Trophoblast cell (in vitro differentiated cells and primary cell): ENCODE measurements around the gene B3GNT4.
A peak's percentile ranks its signal among the peaks of the same experiment; 100 is the strongest.

Experiments
- DNase-seq, 2 donors: peaks; one replicate each; pipeline ENCODE4 v3.0.0-alpha.2; 2016
- H2AFZ ChIP-seq: 2 replicates; pipeline ENCODE4 v1.6.1; 2013; ENCODE audit warnings: low read length, moderate library complexity, mild to moderate bottlenecking; ENCODE audit not compliant: insufficient read depth, poor library complexity
- H2AK5ac ChIP-seq: 2 replicates; pipeline ENCODE4 v1.6.1; 2013; ENCODE audit warnings: mild to moderate bottlenecking, low read length
- H2BK120ac ChIP-seq: 2 replicates; pipeline ENCODE4 v1.6.1; 2013; ENCODE audit warnings: low read length, mild to moderate bottlenecking, moderate library complexity; ENCODE audit not compliant: insufficient read depth, poor library complexity
- H2BK12ac ChIP-seq: 2 replicates; pipeline ENCODE4 v1.6.1; 2013; ENCODE audit warnings: mild to moderate bottlenecking, low read length, moderate library complexity
- H2BK5ac ChIP-seq: 2 replicates; pipeline ENCODE4 v1.6.1; 2013; ENCODE audit warnings: low read length, low read depth, moderate library complexity, mild to moderate bottlenecking; ENCODE audit not compliant: poor library complexity
- H3K14ac ChIP-seq: 2 replicates; pipeline ENCODE4 v1.6.1; 2013; ENCODE audit warnings: mild to moderate bottlenecking, low read length
- H3K18ac ChIP-seq: 2 replicates; pipeline ENCODE4 v1.6.1; 2013; ENCODE audit warnings: mild to moderate bottlenecking, low read length
- H3K23ac ChIP-seq: 2 replicates; pipeline ENCODE4 v1.6.1; 2013; ENCODE audit warnings: low read length
- H3K27ac ChIP-seq: 2 replicates; pipeline ENCODE4 v1.5.1; 2013; ENCODE audit warnings: low read depth, mild to moderate bottlenecking, inconsistent platforms, low read length, moderate library complexity
- H3K27me3 ChIP-seq: 2 replicates; pipeline ENCODE4 v1.6.1; 2013; ENCODE audit warnings: inconsistent platforms, mild to moderate bottlenecking, low read length, moderate library complexity; ENCODE audit not compliant: insufficient read depth
- H3K36me3 ChIP-seq, 2 experiments: 1 replicate in 1 of 2; 2 replicates in 1 of 2; pipeline ENCODE4 v1.6.1; 2013; ENCODE audit warnings: low read length in 2 of 2, mild to moderate bottlenecking in 2 of 2, moderate library complexity in 1 of 2; ENCODE audit not compliant: insufficient read depth in 2 of 2, control insufficient read depth in 1 of 2
- H3K4ac ChIP-seq: 2 replicates; pipeline ENCODE4 v1.6.1; 2013; ENCODE audit warnings: low read depth, mild to moderate bottlenecking, low read length, moderate library complexity
- H3K4me1 ChIP-seq, 2 experiments: 1 replicate in 1 of 2; 2 replicates in 1 of 2; pipeline ENCODE4 v1.6.1; 2013; ENCODE audit warnings: low read length in 2 of 2, mild to moderate bottlenecking in 2 of 2, moderate library complexity in 1 of 2; ENCODE audit not compliant: insufficient read depth in 2 of 2, control insufficient read depth in 1 of 2
- H3K4me2 ChIP-seq: 2 replicates; pipeline ENCODE4 v1.6.1; 2013; ENCODE audit warnings: inconsistent platforms, mild to moderate bottlenecking, low read length, moderate library complexity
- H3K4me3 ChIP-seq: 2 replicates; pipeline ENCODE4 v1.5.1; 2013; ENCODE audit warnings: mild to moderate bottlenecking, low read depth, low read length, inconsistent platforms
- H3K79me1 ChIP-seq: one replicate; pipeline ENCODE4 v1.6.1; 2013; ENCODE audit warnings: low read length
- H3K79me2 ChIP-seq: 2 replicates; pipeline ENCODE4 v1.6.1; 2013; ENCODE audit warnings: low read length, mild to moderate bottlenecking; ENCODE audit not compliant: control insufficient read depth, insufficient read depth, poor library complexity
- H3K9ac ChIP-seq: 2 replicates; pipeline ENCODE4 v1.6.1; 2013; ENCODE audit warnings: mild to moderate bottlenecking, low read length
- H3K9me3 ChIP-seq: 2 replicates; pipeline ENCODE4 v1.6.1; 2013; ENCODE audit warnings: low read depth, mild to moderate bottlenecking, control low read depth, inconsistent platforms, low read length; ENCODE audit not compliant: insufficient read depth
- H4K12ac ChIP-seq: 2 replicates; pipeline ENCODE4 v1.6.1; 2013; ENCODE audit warnings: low read depth, mild to moderate bottlenecking, low read length, moderate library complexity
- H4K8ac ChIP-seq: 2 replicates; pipeline ENCODE4 v1.6.1; 2013; ENCODE audit warnings: low read depth, mild to moderate bottlenecking, low read length, moderate library complexity
- H4K91ac ChIP-seq: one replicate; pipeline ENCODE4 v1.6.1; 2013; ENCODE audit warnings: low read depth, mild to moderate bottlenecking, low read length, moderate library complexity
- WGBS: extraction: QIAGEN DNeasy Blood & Tissue Kit; methylation state at CpG from one replicate; pipeline ENCODE4 v1.1.7; 2013; ENCODE audit warnings: missing lambda C conversion rate; ENCODE audit not compliant: insufficient read length, insufficient coverage; ENCODE audit errors: extremely low coverage; 5-methylcytosine and 5-hydroxymethylcytosine counted together

B3GNT4 gene

GRCh38 chr12:122226366-122227125 is 23.0 kb downstream of the B3GNT4 start:
- Histone ChIP-seq H2BK120ac (no peak overlapping the region), H3K27me3 (no peaks in the 10 kb centered on the region), H3K23ac (no peak overlapping the region), H3K9ac (no peak overlapping the region), H2BK12ac (no peak overlapping the region), H3K4me1 (peaks cover 18 to 21% of the 10 kb centered on the region in 2 experiments), H2AFZ (no peak overlapping the region), H3K14ac (no peak overlapping the region), H3K79me2 (peaks cover 11% of the 10 kb centered on the region), H4K12ac (no peak overlapping the region), H4K91ac (no peak overlapping the region), H2BK5ac (no peak overlapping the region), H3K9me3 (no peaks in the 10 kb centered on the region), H3K4me3 (peak overlapping the region; percentile 51), H2AK5ac (no peak overlapping the region), H3K4me2 (peak overlapping the region; percentile 73), H4K8ac (no peak overlapping the region), H3K79me1 (peaks cover 8% of the 10 kb centered on the region), H3K4ac (no peak overlapping the region), H3K27ac (no peak overlapping the region), H3K18ac (no peak overlapping the region), H3K36me3 (peaks cover 9 to 15% of the 10 kb centered on the region in 2 experiments)
- DNase-seq, result no peak
- WGBS, result no CpG with 5 or more reads among the region's 55 CpGs

GRCh38 chr12:122227341-122227740 is 23.8 kb downstream of the B3GNT4 start:
- Histone ChIP-seq H2BK5ac (no peak overlapping the region), H3K36me3 (peaks cover 9 to 15% of the 10 kb centered on the region in 2 experiments), H3K27me3 (no peaks in the 10 kb centered on the region), H4K91ac (no peak overlapping the region), H3K4ac (no peak overlapping the region), H3K4me2 (no peak overlapping the region), H3K23ac (no peak overlapping the region), H3K14ac (no peak overlapping the region), H4K8ac (no peak overlapping the region), H3K18ac (no peak overlapping the region), H3K79me1 (peaks cover 8% of the 10 kb centered on the region), H2BK120ac (no peak overlapping the region), H2AK5ac (no peak overlapping the region), H3K9me3 (no peaks in the 10 kb centered on the region), H3K9ac (no peak overlapping the region), H3K27ac (no peak overlapping the region), H2AFZ (no peak overlapping the region), H3K4me1 (peaks cover 18 to 21% of the 10 kb centered on the region in 2 experiments), H4K12ac (no peak overlapping the region), H2BK12ac (no peak overlapping the region), H3K79me2 (peaks cover 11% of the 10 kb centered on the region), H3K4me3 (no peak overlapping the region)
- no CpG with 5 or more reads among the region's 17 CpGs for WGBS
- DNase-seq, result no peak

GRCh38 chr12:122228092-122228491 is 24.6 kb downstream of the B3GNT4 start:
- Histone ChIP-seq H3K9me3 (no peaks in the 10 kb centered on the region), H2AK5ac (no peak overlapping the region), H2BK5ac (no peak overlapping the region), H3K4me2 (no peak overlapping the region), H2BK12ac (no peak overlapping the region), H4K91ac (no peak overlapping the region), H3K4me3 (no peak overlapping the region), H3K4me1 (peaks cover 15 to 17% of the 10 kb centered on the region in 2 experiments), H3K36me3 (peaks cover 10 to 13% of the 10 kb centered on the region in 2 experiments), H4K12ac (no peak overlapping the region), H3K14ac (no peak overlapping the region), H3K27me3 (no peaks in the 10 kb centered on the region), H2BK120ac (no peak overlapping the region), H3K18ac (no peak overlapping the region), H4K8ac (no peak overlapping the region), H3K9ac (no peak overlapping the region), H3K27ac (no peak overlapping the region), H3K23ac (no peak overlapping the region), H3K4ac (no peak overlapping the region), H2AFZ (no peak overlapping the region), H3K79me1 (peaks cover 6% of the 10 kb centered on the region), H3K79me2 (peaks cover 9% of the 10 kb centered on the region)
- WGBS, result no CpG with 5 or more reads among the region's 5 CpGs
- DNase-seq, result no peak

- no CpG with 5 or more reads among the region's 6 CpGs for WGBS
- Histone ChIP-seq H3K4me2 (no peak overlapping the region), H2BK120ac (no peak overlapping the region), H4K91ac (no peak overlapping the region), H4K12ac (no peak overlapping the region), H3K4me3 (no peak overlapping the region), H3K9ac (no peak overlapping the region), H4K8ac (no peak overlapping the region), H2BK12ac (no peak overlapping the region), H2BK5ac (no peak overlapping the region), H3K27me3 (no peaks in the 10 kb centered on the region), H3K23ac (no peak overlapping the region), H3K27ac (no peak overlapping the region), H3K4ac (no peak overlapping the region), H3K18ac (no peak overlapping the region), H3K79me1 (peaks cover under 1% of the 10 kb centered on the region), H3K4me1 (peaks cover 5 to 7% of the 10 kb centered on the region in 2 experiments), H3K14ac (no peak overlapping the region), H2AFZ (no peak overlapping the region), H3K36me3 (peaks cover 19 to 26% of the 10 kb centered on the region in 2 experiments), H3K79me2 (peaks cover under 1% of the 10 kb centered on the region), H2AK5ac (no peak overlapping the region), H3K9me3 (no peaks in the 10 kb centered on the region)
- DNase-seq, result no peak
These were observed 27.3 kb downstream of the B3GNT4 start for GRCh38 chr12:122230798-122231197.
